ENCODE results near the gene ZNF280B.

Gene ZNF280B

GRCh38 chr22:22508274-22509176 is at the start of gene ZNF280B:
Gene ZNF280B, minus strand, starts transcription at chr22:22508742. Its CDS starts 19,344 bp downstream, at chr22:22489398.
- DNase-seq: peak; percentile 82

- no peak for DNase-seq
Measured at GRCh38 chr22:22556995-22557925, 48.7 kb upstream of the ZNF280B start.

GRCh38 chr22:22556578-22556977 is 48.0 kb upstream of the ZNF280B start:
- DNase-seq: no peak

GRCh38 chr22:22555596-22555995 is 47.1 kb upstream of the ZNF280B start:
- no peak for DNase-seq

GRCh38 chr22:22554587-22555284 is 46.2 kb upstream of the ZNF280B start:
- DNase-seq: no peak

GRCh38 chr22:22553735-22554586 is 45.4 kb upstream of the ZNF280B start:
- DNase-seq: no peak

GRCh38 chr22:22553141-22553540 is 44.6 kb upstream of the ZNF280B start:
- DNase-seq: no peak

GRCh38 chr22:22552630-22553029 is 44.1 kb upstream of the ZNF280B start:
- DNase-seq: no peak

GRCh38 chr22:22550789-22551434 is 42.4 kb upstream of the ZNF280B start:
- DNase-seq: no peak

- no peak for DNase-seq
Measured at GRCh38 chr22:22548910-22549309, 40.4 kb upstream of the ZNF280B start.

GRCh38 chr22:22548317-22548716 is 39.8 kb upstream of the ZNF280B start:
- DNase-seq: no peak

- no peak for DNase-seq
Measured at GRCh38 chr22:22547692-22548300, 39.3 kb upstream of the ZNF280B start.

- DNase-seq: no peak
Measured at GRCh38 chr22:22547226-22547625, 38.7 kb upstream of the ZNF280B start.

GRCh38 chr22:22546490-22546889 is 37.9 kb upstream of the ZNF280B start:
- DNase-seq: no peak

- no peak for DNase-seq
Measured at GRCh38 chr22:22545084-22545483, 36.5 kb upstream of the ZNF280B start.

GRCh38 chr22:22538226-22538989 is 29.9 kb upstream of the ZNF280B start:
- no peak for DNase-seq

GRCh38 chr22:22536916-22537315 is 28.4 kb upstream of the ZNF280B start:
- no peak for DNase-seq

GRCh38 chr22:22536515-22536914 is 28.0 kb upstream of the ZNF280B start:
- DNase-seq: no peak

- no peak for DNase-seq
Measured at GRCh38 chr22:22535662-22536061, 27.1 kb upstream of the ZNF280B start.
